Measurements from ENCODE around the gene PEDS1. TPM values are rescaled to one million over a fixed set of nuclear protein-coding genes. Genes with fewer than 3 reads are reported as not detected.

Gene PEDS1
- total and polyA plus RNA-seq, 11 donors, result 13.7 to 37.4 (median 28.4) TPM

GRCh38 chr20:50151034-50151743, 2.3 kb downstream of the PEDS1 start:
- no peak for DNase-seq
- H3K4me3 ChIP-seq, result peak overlapping the region in 4 of 12 donors; percentile 0 to 100 (median 49)
- H3K4me1 ChIP-seq, result peaks cover 7 to 75% (median 58%) of the 10 kb centered on the region in 12 donors

GRCh38 chr20:50149481-50150254, 3.9 kb downstream of the PEDS1 start:
- Histone ChIP-seq H3K27me3 (no peaks in the 10 kb centered on the region), H3K9me3 (no peaks in the 10 kb centered on the region), H3K27ac (peak overlapping the region in 1 of 12 donors; percentile 4), H3K4me3 (no peak overlapping the region), H3K4me1 (peaks cover 7 to 86% (median 58%) of the 10 kb centered on the region in 12 donors), H3K36me3 (peaks cover 0 to 13% (median 6%) of the 10 kb centered on the region in 9 donors)
- DNase-seq (no peak), ATAC-seq (no peak)
- 78 to 85% (median 82%) methylated on average over 14 to 16 of the region's 16 CpGs for WGBS, 4 donors
- intact Hi-C loops (cut with DNase I), result loop anchor here in 1 of 10 donors (5.0 kb wide), 1 partner anchor 32 kb away; no protein-coding TSS in a partner anchor
- TF ChIP-seq CTCF (IDR thresholded peaks at IDR 0.05), result no peak
- no peak for TF ChIP-seq POLR2A (IDR thresholded peaks at IDR 0.05)

More at GRCh38 chr20:50151034-50151743, 2.3 kb downstream of the PEDS1 start:
- Histone ChIP-seq H3K27me3 (no peaks in the 10 kb centered on the region), H3K36me3 (peaks cover 0 to 13% (median 6%) of the 10 kb centered on the region in 9 donors), H3K27ac (peak overlapping the region in 1 of 12 donors; percentile 96), H3K9me3 (no peaks in the 10 kb centered on the region)
- ATAC-seq, result no peak
- WGBS, 4 donors, result 82 to 91% (median 85%) methylated on average over 7 to 10 of the region's 10 CpGs
- TF ChIP-seq POLR2A (IDR thresholded peaks at IDR 0.05) (no peak), CTCF (IDR thresholded peaks at IDR 0.05) (no peak)
- intact Hi-C loops (cut with DNase I), result loop anchor here in 1 of 10 donors (5.0 kb wide), 1 partner anchor 34 kb away; no protein-coding TSS in a partner anchor

- Histone ChIP-seq H3K4me1 (peaks cover 2 to 90% (median 48%) of the 10 kb centered on the region in 12 donors), H3K36me3 (peaks cover 0 to 29% (median 20%) of the 10 kb centered on the region in 9 donors), H3K27me3 (no peaks in the 10 kb centered on the region), H3K4me3 (peak overlapping the region in 1 of 12 donors; percentile 30), H3K27ac (peak overlapping the region; percentile 44 to 93 (median 69)), H3K9me3 (no peaks in the 10 kb centered on the region)
- 52 to 70% (median 62%) methylated on average over 16 to 17 of the region's 17 CpGs for WGBS, 4 donors
- TF ChIP-seq POLR2A (IDR thresholded peaks at IDR 0.05) (no peak), CTCF (IDR thresholded peaks at IDR 0.05) (no peak)
- intact Hi-C loops (cut with DNase I), result no loop called here
- peak in 2 of 5 donors; percentile 40 to 71 for DNase-seq
- ATAC-seq, result peak in 3 of 4 donors; percentile 36 to 79 (median 51)
Measured at GRCh38 chr20:50146732-50147662, 6.5 kb downstream of the PEDS1 start.
